ENCODE measurements around the gene SEPTIN1.
A peak's percentile ranks its signal among the peaks of the same experiment; 100 is the strongest.

Gene SEPTIN1

DNA sequence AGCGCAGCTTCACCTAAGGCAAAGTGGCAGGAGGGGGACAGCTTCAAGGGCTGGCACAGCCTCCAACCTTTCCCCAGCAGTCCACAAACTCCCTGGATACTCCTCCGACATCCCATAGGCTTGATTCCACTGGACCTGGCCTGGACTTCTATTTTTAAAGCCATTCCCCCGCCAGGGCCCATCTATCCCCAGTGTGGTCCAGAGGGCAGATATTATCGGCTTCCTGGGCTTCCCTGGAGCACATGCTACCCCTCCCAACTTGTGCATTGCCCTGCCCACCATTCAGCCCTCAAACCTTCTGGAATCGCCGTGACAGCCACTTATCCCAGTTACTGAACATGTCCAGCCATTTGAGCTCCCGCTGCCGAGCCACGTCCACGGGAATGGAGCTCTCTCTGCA is 17.2 kb downstream of the SEPTIN1 start:
- Histone ChIP-seq H3K36me3 (ENCODE audit: control insufficient read depth, insufficient read depth, low read length) (peaks cover 23% of the 10 kb centered on the region), H3K4me1 (ENCODE audit: control insufficient read depth, insufficient read depth, low read length) (peaks cover 18% of the 10 kb centered on the region; the same call in 1 of the 2 replicates), H3K9me3 (ENCODE audit: control insufficient read depth, insufficient read depth, low read depth, low read length) (no peaks in the 10 kb centered on the region), H3K4me3 (ENCODE audit: low read depth, low read length) (no peak overlapping the region), H3K27me3 (ENCODE audit: control insufficient read depth, insufficient read depth, low read length) (no peaks in the 10 kb centered on the region), H3K27ac (ENCODE audit: low read depth, low read length) (no peak overlapping the region), H3K9ac (ENCODE audit: low read length) (no peak overlapping the region)

GRCh38 chr16:30361180-30361579 is 21.2 kb downstream of the SEPTIN1 start:
- H3K4me3 ChIP-seq (ENCODE audit: low read depth, low read length) = no peak overlapping the region
- H3K27ac ChIP-seq (ENCODE audit: low read depth, low read length) = no peak overlapping the region
- no peaks in the 10 kb centered on the region for H3K27me3 ChIP-seq (ENCODE audit: control insufficient read depth, insufficient read depth, low read length)
- no peaks in the 10 kb centered on the region for H3K9me3 ChIP-seq (ENCODE audit: control insufficient read depth, insufficient read depth, low read depth, low read length)
- no peak overlapping the region for H3K9ac ChIP-seq (ENCODE audit: low read length)
- H3K4me1 ChIP-seq (ENCODE audit: control insufficient read depth, insufficient read depth, low read length) = peaks cover 3% of the 10 kb centered on the region
- H3K36me3 ChIP-seq (ENCODE audit: control insufficient read depth, insufficient read depth, low read length) = peaks cover 45% of the 10 kb centered on the region

DNA sequence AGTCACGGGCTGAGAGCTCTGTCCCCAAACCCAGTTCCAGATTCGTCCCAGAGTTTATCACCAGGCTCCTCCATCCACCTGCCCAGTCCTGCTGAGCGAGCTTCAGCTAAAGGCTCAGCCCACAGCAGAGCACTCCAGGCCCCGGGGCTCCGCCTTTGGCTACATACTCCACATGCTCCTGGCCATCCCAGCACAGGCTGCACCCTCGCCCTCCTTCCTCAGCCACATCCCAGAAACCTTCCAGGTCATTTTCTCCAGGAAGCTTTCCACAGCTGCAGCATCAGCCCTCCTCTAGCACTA is 22.5 kb downstream of the SEPTIN1 start:
- peaks cover 38% of the 10 kb centered on the region for H3K36me3 ChIP-seq (ENCODE audit: control insufficient read depth, insufficient read depth, low read length)
- peaks cover 7% of the 10 kb centered on the region for H3K4me1 ChIP-seq (ENCODE audit: control insufficient read depth, insufficient read depth, low read length)
- no peak overlapping the region for H3K4me3 ChIP-seq (ENCODE audit: low read depth, low read length)
- no peaks in the 10 kb centered on the region for H3K9me3 ChIP-seq (ENCODE audit: control insufficient read depth, insufficient read depth, low read depth, low read length)
- H3K27me3 ChIP-seq (ENCODE audit: control insufficient read depth, insufficient read depth, low read length) = no peaks in the 10 kb centered on the region
- no peak overlapping the region for H3K27ac ChIP-seq (ENCODE audit: low read depth, low read length)
- peak overlapping the region; percentile 25 for H3K9ac ChIP-seq (ENCODE audit: low read length)

DNA sequence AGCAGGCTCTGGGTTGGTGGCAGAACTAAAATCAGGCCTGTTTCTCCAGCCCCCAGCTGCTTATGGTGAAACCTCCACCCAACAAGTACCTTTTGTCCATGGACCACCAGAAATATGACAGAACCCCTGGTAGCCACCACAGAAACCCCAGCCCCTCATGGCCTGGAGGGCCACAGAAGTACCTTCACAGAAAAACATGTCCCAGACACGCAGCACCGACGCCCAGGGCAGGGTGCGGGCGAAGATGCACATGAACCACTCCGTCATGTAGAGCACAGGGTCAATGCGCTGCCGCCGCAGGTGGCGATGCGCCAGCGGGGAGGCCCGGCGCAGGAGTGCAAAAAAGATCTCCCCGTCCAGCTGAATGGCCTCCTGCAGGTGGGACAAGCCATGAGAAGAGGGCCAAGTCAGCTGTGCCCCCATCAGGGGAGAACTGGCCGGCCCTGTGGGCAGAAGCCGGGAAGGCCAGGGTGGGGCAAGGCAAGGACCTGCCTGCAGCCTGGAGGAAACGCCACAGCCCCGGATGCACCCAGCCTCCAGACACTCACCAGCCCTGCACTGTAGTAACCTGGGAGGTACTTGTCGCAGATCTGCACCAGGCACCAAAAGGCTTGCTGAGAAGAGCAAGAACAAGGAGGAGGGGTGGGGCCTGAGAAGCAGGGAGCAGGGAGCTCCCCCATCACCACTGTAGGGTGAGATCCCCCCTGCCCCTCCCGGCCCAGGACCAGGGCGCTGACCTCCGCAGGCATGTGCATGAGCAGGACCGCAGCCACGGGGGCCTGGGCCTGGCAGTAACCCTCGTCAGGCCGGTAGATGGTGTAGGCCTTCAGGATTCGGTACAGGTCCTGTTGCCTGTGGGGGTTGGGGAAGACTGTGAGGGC is 23.1 kb downstream of the SEPTIN1 start:
- Histone ChIP-seq H3K9me3 (ENCODE audit: control insufficient read depth, insufficient read depth, low read depth, low read length) (no peaks in the 10 kb centered on the region), H3K4me1 (ENCODE audit: control insufficient read depth, insufficient read depth, low read length) (peaks cover 7% of the 10 kb centered on the region), H3K9ac (ENCODE audit: low read length) (peak overlapping the region; percentile 25), H3K36me3 (ENCODE audit: control insufficient read depth, insufficient read depth, low read length) (peaks cover 34% of the 10 kb centered on the region), H3K4me3 (ENCODE audit: low read depth, low read length) (no peak overlapping the region), H3K27me3 (ENCODE audit: control insufficient read depth, insufficient read depth, low read length) (no peaks in the 10 kb centered on the region), H3K27ac (ENCODE audit: low read depth, low read length) (no peak overlapping the region)

DNA sequence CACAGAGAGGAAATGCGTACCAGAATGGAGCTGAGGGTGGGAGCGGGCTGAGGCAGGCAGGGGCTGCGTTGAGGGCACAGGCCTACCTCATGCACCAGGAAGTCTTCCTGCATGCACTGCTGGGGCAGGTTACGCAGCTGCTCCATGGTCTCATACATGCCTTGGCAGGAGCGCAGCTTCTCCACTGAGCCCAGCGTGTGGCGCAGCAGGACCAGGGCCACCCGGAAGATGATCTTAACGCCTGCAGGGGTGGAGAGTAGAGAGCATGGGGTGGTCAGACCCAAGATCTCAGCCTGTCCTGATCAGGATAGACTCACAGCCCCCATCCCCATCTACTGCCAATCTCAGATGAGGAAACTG is 23.8 kb downstream of the SEPTIN1 start:
- Histone ChIP-seq H3K27ac (ENCODE audit: low read depth, low read length) (no peak overlapping the region), H3K4me1 (ENCODE audit: control insufficient read depth, insufficient read depth, low read length) (peaks cover 12% of the 10 kb centered on the region), H3K36me3 (ENCODE audit: control insufficient read depth, insufficient read depth, low read length) (peaks cover 38% of the 10 kb centered on the region), H3K9ac (ENCODE audit: low read length) (no peak overlapping the region), H3K9me3 (ENCODE audit: control insufficient read depth, insufficient read depth, low read depth, low read length) (no peaks in the 10 kb centered on the region), H3K4me3 (ENCODE audit: low read depth, low read length) (no peak overlapping the region), H3K27me3 (ENCODE audit: control insufficient read depth, insufficient read depth, low read length) (no peaks in the 10 kb centered on the region)

- Histone ChIP-seq H3K9me3 (ENCODE audit: control insufficient read depth, insufficient read depth, low read depth, low read length) (no peaks in the 10 kb centered on the region), H3K4me1 (ENCODE audit: control insufficient read depth, insufficient read depth, low read length) (peaks cover 12% of the 10 kb centered on the region), H3K4me3 (ENCODE audit: low read depth, low read length) (no peak overlapping the region), H3K27ac (ENCODE audit: low read depth, low read length) (no peak overlapping the region), H3K36me3 (ENCODE audit: control insufficient read depth, insufficient read depth, low read length) (peaks cover 42% of the 10 kb centered on the region), H3K9ac (ENCODE audit: low read length) (no peak overlapping the region), H3K27me3 (ENCODE audit: control insufficient read depth, insufficient read depth, low read length) (no peaks in the 10 kb centered on the region)
Measured at GRCh38 chr16:30357715-30358576, 24.4 kb downstream of the SEPTIN1 start.

GRCh38 chr16:30357085-30357714 is 25.2 kb downstream of the SEPTIN1 start:
- H3K9ac ChIP-seq (ENCODE audit: low read length) = no peak overlapping the region

GRCh38 chr16:30356401-30357084 is 25.8 kb downstream of the SEPTIN1 start:
- Histone ChIP-seq H3K4me3 (ENCODE audit: low read depth, low read length) (peak overlapping the region; percentile 98; the same call in 1 of the 2 replicates), H3K36me3 (ENCODE audit: control insufficient read depth, insufficient read depth, low read length) (peaks cover 50% of the 10 kb centered on the region), H3K9ac (ENCODE audit: low read length) (peak overlapping the region; percentile 98), H3K4me1 (ENCODE audit: control insufficient read depth, insufficient read depth, low read length) (peaks cover 12% of the 10 kb centered on the region), H3K9me3 (ENCODE audit: control insufficient read depth, insufficient read depth, low read depth, low read length) (no peaks in the 10 kb centered on the region), H3K27me3 (ENCODE audit: control insufficient read depth, insufficient read depth, low read length) (no peaks in the 10 kb centered on the region), H3K27ac (ENCODE audit: low read depth, low read length) (no peak overlapping the region)

More at GRCh38 chr16:30357085-30357714, 25.2 kb downstream of the SEPTIN1 start:
- Histone ChIP-seq H3K4me1 (ENCODE audit: control insufficient read depth, insufficient read depth, low read length) (peaks cover 12% of the 10 kb centered on the region), H3K27me3 (ENCODE audit: control insufficient read depth, insufficient read depth, low read length) (no peaks in the 10 kb centered on the region), H3K4me3 (ENCODE audit: low read depth, low read length) (no peak overlapping the region), H3K9me3 (ENCODE audit: control insufficient read depth, insufficient read depth, low read depth, low read length) (no peaks in the 10 kb centered on the region), H3K36me3 (ENCODE audit: control insufficient read depth, insufficient read depth, low read length) (peaks cover 45% of the 10 kb centered on the region), H3K27ac (ENCODE audit: low read depth, low read length) (no peak overlapping the region)

DNA sequence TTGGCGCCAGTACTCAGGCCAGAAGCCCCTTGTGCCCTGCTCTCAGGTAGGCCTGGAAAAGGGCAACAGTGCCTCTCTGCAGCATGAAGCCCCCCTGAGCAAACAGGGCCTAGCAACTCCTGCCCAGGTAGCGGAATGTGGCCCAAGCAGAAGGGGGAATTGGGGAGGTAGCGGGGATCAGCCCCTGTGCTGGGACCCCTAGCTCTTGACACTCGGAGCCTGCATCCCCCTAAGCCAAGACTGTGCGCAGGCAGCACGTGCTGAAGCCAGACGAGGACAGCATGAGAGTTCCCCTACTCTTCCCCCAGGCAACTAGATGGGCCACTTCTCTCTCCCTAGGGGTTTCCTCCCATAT is 26.4 kb downstream of the SEPTIN1 start:
- Histone ChIP-seq H3K4me1 (ENCODE audit: control insufficient read depth, insufficient read depth, low read length) (peaks cover 12% of the 10 kb centered on the region), H3K9me3 (ENCODE audit: control insufficient read depth, insufficient read depth, low read depth, low read length) (no peaks in the 10 kb centered on the region), H3K36me3 (ENCODE audit: control insufficient read depth, insufficient read depth, low read length) (peaks cover 56% of the 10 kb centered on the region)

GRCh38 chr16:30355144-30355953 is 27.0 kb downstream of the SEPTIN1 start, which contains the start of gene CD2BP2:
TSS of gene CD2BP2 (minus strand) at chr16:30355308. CDS start at chr16:30354681, 627 bp downstream.
- peaks cover 59% of the 10 kb centered on the region for H3K36me3 ChIP-seq (ENCODE audit: control insufficient read depth, insufficient read depth, low read length)
- peak within 1 kb of the TSS; percentile 98 for H3K9ac ChIP-seq (ENCODE audit: low read length)
- H3K4me3 ChIP-seq (ENCODE audit: low read depth, low read length) = peak within 1 kb of the TSS; percentile 98
- no peaks in the 10 kb centered on the region for H3K27me3 ChIP-seq (ENCODE audit: control insufficient read depth, insufficient read depth, low read length)
- H3K4me1 ChIP-seq (ENCODE audit: control insufficient read depth, insufficient read depth, low read length) = peaks cover 12% of the 10 kb centered on the region
- peak within 1 kb of the TSS; percentile 95 for H3K27ac ChIP-seq (ENCODE audit: low read depth, low read length)
- H3K9me3 ChIP-seq (ENCODE audit: control insufficient read depth, insufficient read depth, low read depth, low read length) = no peaks in the 10 kb centered on the region

More for the DNA sequence above, 26.4 kb downstream of the SEPTIN1 start:
- H3K4me3 ChIP-seq (ENCODE audit: low read depth, low read length) = peak overlapping the region; percentile 98
- no peaks in the 10 kb centered on the region for H3K27me3 ChIP-seq (ENCODE audit: control insufficient read depth, insufficient read depth, low read length)
- peak overlapping the region; percentile 95 for H3K27ac ChIP-seq (ENCODE audit: low read depth, low read length)
- peak overlapping the region; percentile 98 for H3K9ac ChIP-seq (ENCODE audit: low read length)

All from HUES6 (cell line).